ENCODE data around the gene SETDB1. TPM values are rescaled to one million over a fixed set of nuclear protein-coding genes. Genes with fewer than 3 reads are reported as not detected.

Gene SETDB1
- polyA plus RNA-seq, 1 of the 3 experiments (the other 2 are of a cell fraction), result 29.9 TPM

DNA sequence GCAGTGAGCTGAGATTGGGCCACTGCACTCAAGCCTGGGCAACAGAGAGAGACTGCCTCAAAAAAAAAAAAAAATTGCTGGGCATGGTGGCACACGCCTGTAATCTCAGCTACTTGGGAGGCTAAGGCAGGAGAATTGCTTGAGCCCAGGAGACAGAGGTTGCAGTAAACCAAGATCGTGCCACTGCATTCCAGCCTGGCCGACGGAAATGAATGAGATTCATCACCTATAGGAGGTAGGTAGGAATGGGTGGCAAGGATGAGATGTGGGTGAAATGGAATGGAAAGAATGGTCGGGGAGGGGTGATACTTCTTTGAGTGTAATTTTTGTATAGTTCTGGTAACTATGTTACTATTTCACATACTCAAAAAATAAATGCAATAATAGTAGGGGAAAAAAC lies 23.8 kb upstream of the SETDB1 start:
- Histone ChIP-seq H4K20me1 (ENCODE audit: insufficient read depth) (no peaks in the 10 kb centered on the region), H2AFZ (ENCODE audit: low read depth) (no peak overlapping the region), H3K9me2 (no peaks in the 10 kb centered on the region), H3K4me2 (no peak overlapping the region), H3K79me2 (ENCODE audit: insufficient read depth) (no peaks in the 10 kb centered on the region), H3K36me3 (replicated peaks in 1 of 2; ENCODE audit: control insufficient read depth in 1 of 2, insufficient read depth in 2 of 2, low read length in 1 of 2) (no peaks in the 10 kb centered on the region), H3K4me3 (ENCODE audit: low read depth in 2 of 2, low read length in 1 of 2) (no peak overlapping the region), H3K27ac (ENCODE audit: low read depth in 2 of 2, low read length in 1 of 2) (no peak overlapping the region), H3K27me3 (ENCODE audit: insufficient read depth) (no peaks in the 10 kb centered on the region), H3K4me1 (ENCODE audit: control insufficient read depth in 1 of 2, insufficient read depth in 2 of 2, low read depth in 1 of 2, low read length in 1 of 2) (no peaks in the 10 kb centered on the region), H3K9ac (no peak overlapping the region), H3F3A (replicated peaks; ENCODE audit: insufficient read depth) (no peaks in the 10 kb centered on the region), H3K9me3 (no peaks in the 10 kb centered on the region)
- TF ChIP-seq, protein P1, sequence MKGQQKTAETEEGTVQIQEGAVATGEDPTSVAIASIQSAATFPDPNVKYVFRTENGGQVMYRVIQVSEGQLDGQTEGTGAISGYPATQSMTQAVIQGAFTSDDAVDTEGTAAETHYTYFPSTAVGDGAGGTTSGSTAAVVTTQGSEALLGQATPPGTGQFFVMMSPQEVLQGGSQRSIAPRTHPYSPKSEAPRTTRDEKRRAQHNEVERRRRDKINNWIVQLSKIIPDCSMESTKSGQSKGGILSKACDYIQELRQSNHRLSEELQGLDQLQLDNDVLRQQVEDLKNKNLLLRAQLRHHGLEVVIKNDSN (IDR thresholded peaks at IDR 0.05; ENCODE audit: borderline replicate concordance, low read depth), result no peak
- TF ChIP-seq, protein P2, sequence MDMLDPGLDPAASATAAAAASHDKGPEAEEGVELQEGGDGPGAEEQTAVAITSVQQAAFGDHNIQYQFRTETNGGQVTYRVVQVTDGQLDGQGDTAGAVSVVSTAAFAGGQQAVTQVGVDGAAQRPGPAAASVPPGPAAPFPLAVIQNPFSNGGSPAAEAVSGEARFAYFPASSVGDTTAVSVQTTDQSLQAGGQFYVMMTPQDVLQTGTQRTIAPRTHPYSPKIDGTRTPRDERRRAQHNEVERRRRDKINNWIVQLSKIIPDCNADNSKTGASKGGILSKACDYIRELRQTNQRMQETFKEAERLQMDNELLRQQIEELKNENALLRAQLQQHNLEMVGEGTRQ (IDR thresholded peaks at IDR 0.05; ENCODE audit: borderline replicate concordance, low read depth, low read length), result no peak
- no peak for TF ChIP-seq FOXJ3 (CRISPR knock-in tag; IDR thresholded peaks at IDR 0.05)
- no peak for TF ChIP-seq MEF2A (IDR thresholded peaks at IDR 0.05; ENCODE audit: borderline replicate concordance, low read depth)
- TF ChIP-seq GABPA (IDR thresholded peaks at IDR 0.05; ENCODE audit: low read depth), result no peak
- 87% methylated on average over 5 of the region's 5 CpGs for WGBS (ENCODE audit: low lambda C conversion rate)
- CTCF ChIA-PET, result no interaction called here
- POLR2A ChIA-PET, result no interaction called here
- DNase-seq, result no peak

DNA sequence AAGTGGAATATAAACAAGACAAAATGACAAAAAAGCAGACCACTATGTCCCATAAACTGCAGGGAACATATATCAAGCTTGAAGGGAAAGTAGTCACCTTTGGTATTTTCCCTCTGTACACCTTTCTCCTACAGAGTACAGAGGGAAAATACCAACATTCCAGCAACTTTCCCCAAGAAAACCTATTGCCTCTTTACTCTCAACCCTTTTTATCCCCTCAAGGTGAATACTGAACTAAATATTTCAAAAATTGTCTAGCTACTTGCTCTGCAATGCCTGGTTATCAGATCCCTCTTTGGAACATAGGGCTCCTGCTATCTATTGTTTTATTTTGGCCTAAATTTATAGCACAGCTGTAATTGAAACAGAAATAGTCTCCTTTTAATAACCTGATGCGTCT lies 23.4 kb upstream of the SETDB1 start:
- TF ChIP-seq, protein P3, sequence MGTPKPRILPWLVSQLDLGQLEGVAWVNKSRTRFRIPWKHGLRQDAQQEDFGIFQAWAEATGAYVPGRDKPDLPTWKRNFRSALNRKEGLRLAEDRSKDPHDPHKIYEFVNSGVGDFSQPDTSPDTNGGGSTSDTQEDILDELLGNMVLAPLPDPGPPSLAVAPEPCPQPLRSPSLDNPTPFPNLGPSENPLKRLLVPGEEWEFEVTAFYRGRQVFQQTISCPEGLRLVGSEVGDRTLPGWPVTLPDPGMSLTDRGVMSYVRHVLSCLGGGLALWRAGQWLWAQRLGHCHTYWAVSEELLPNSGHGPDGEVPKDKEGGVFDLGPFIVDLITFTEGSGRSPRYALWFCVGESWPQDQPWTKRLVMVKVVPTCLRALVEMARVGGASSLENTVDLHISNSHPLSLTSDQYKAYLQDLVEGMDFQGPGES (IDR thresholded peaks at IDR 0.05; ENCODE audit: low read depth, low read length), result no peak
- TF ChIP-seq, protein P2 (IDR thresholded peaks at IDR 0.05; ENCODE audit: borderline replicate concordance, low read depth, low read length), result no peak
- TF ChIP-seq EZH2phosphoT487 (IDR thresholded peaks at IDR 0.05; ENCODE audit: borderline replicate concordance, low read depth) (no peak), CTCF (IDR thresholded peaks at IDR 0.05) (no peak), FOSL2 (IDR thresholded peaks at IDR 0.05; ENCODE audit: borderline replicate concordance, low read depth) (no peak), JUND (IDR thresholded peaks at IDR 0.05) (no peak), TAF1 (IDR thresholded peaks at IDR 0.05; ENCODE audit: borderline replicate concordance, low read depth, low read length) (no peak), SIN3A (IDR thresholded peaks at IDR 0.05; ENCODE audit: borderline replicate concordance, low read depth, low read length) (no peak), POLR2AphosphoS5 (IDR thresholded peaks at IDR 0.05; ENCODE audit: low read depth, low read length) (no peak), YY1 (IDR thresholded peaks at IDR 0.05; ENCODE audit: low read depth) (no peak), MAX (IDR thresholded peaks at IDR 0.05; ENCODE audit: low read depth) (no peak), FOXJ3 (CRISPR knock-in tag; IDR thresholded peaks at IDR 0.05) (no peak), EP300 (IDR thresholded peaks at IDR 0.05; ENCODE audit: borderline replicate concordance in 1 of 2, low read depth in 1 of 2, low read length in 1 of 2) (no peak), GATA2 (CRISPR knock-in tag; IDR thresholded peaks at IDR 0.05) (no peak)
- TF ChIP-seq, protein P4, sequence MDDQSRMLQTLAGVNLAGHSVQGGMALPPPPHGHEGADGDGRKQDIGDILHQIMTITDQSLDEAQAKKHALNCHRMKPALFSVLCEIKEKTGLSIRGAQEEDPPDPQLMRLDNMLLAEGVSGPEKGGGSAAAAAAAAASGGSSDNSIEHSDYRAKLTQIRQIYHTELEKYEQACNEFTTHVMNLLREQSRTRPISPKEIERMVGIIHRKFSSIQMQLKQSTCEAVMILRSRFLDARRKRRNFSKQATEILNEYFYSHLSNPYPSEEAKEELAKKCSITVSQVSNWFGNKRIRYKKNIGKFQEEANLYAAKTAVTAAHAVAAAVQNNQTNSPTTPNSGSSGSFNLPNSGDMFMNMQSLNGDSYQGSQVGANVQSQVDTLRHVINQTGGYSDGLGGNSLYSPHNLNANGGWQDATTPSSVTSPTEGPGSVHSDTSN (IDR thresholded peaks at IDR 0.05), result no peak

More for the DNA sequence above, 23.4 kb upstream of the SETDB1 start:
- no peaks in the 10 kb centered on the region for H3K4me1 ChIP-seq (ENCODE audit: control insufficient read depth in 1 of 2, insufficient read depth in 2 of 2, low read depth in 1 of 2, low read length in 1 of 2)
- WGBS (ENCODE audit: low lambda C conversion rate), result 90% methylated on average over 1 of the region's 1 CpG
- no peaks in the 10 kb centered on the region for H3K9me2 ChIP-seq
- no peak for DNase-seq
- no peaks in the 10 kb centered on the region for H3K27me3 ChIP-seq (ENCODE audit: insufficient read depth)
- H3F3A ChIP-seq (replicated peaks; ENCODE audit: insufficient read depth), result no peaks in the 10 kb centered on the region
- no peak overlapping the region for H3K4me3 ChIP-seq (ENCODE audit: low read depth in 2 of 2, low read length in 1 of 2)
- H2AFZ ChIP-seq (ENCODE audit: low read depth), result no peak overlapping the region
- H4K20me1 ChIP-seq (ENCODE audit: insufficient read depth), result no peaks in the 10 kb centered on the region
- H3K9me3 ChIP-seq, result no peaks in the 10 kb centered on the region
- H3K36me3 ChIP-seq (replicated peaks in 1 of 2; ENCODE audit: control insufficient read depth in 1 of 2, insufficient read depth in 2 of 2, low read length in 1 of 2), result no peaks in the 10 kb centered on the region
- no peak overlapping the region for H3K4me2 ChIP-seq
- H3K79me2 ChIP-seq (ENCODE audit: insufficient read depth), result no peaks in the 10 kb centered on the region
- CTCF ChIA-PET, result no interaction called here
- H3K9ac ChIP-seq, result no peak overlapping the region
- POLR2A ChIA-PET, result no interaction called here
- H3K27ac ChIP-seq (ENCODE audit: low read depth in 2 of 2, low read length in 1 of 2), result no peak overlapping the region
